WTC11 (cell line): Measurements from ENCODE around the gene RP2. TPM values are rescaled to one million over a fixed set of nuclear protein-coding genes. Genes with fewer than 3 reads are reported as not detected.

Source experiments
- ATAC-seq: fragments of 200-7000 bp; cut with Tn5 transposase; 2 replicates; pipeline ENCODE4 v1.10.0; 2021; ENCODE audit warnings: mild to moderate bottlenecking, moderate library complexity
- CTCF ChIA-PET: fragments of 300-600 bp; sonication (Branson Sonifier 250); formaldehyde crosslinking; loops from one replicate; lab custom pipeline; 2021; ENCODE audit warnings: antibody characterized with exemption; lab: Charles Lee
- POLR2A ChIA-PET: fragments of 350-600 bp; sonication (Branson Sonifier 250); formaldehyde crosslinking; loops from one replicate; lab custom pipeline; 2021; ENCODE audit warnings: antibody characterized with exemption; lab: Charles Lee
- DNase-seq: peaks from one replicate; pipeline ENCODE4 v3.0.0; 2021; ENCODE audit warnings: low spot score
- H3K27ac Mint-ChIP-seq: 2 replicates; pipeline ENCODE4 v1.8.0; 2021; ENCODE audit warnings: mixed read lengths
- H3K27me3 Mint-ChIP-seq: 2 replicates; pipeline ENCODE4 v1.8.0; 2021; ENCODE audit warnings: low read depth, mild to moderate bottlenecking, moderate library complexity, mixed read lengths
- H3K36me3 Mint-ChIP-seq: 2 replicates; pipeline ENCODE4 v1.8.0; 2021; ENCODE audit warnings: mixed read lengths
- H3K4me1 Mint-ChIP-seq: 2 replicates; pipeline ENCODE4 v1.8.0; 2022; ENCODE audit warnings: mixed read lengths
- H3K4me3 Mint-ChIP-seq: 2 replicates; pipeline ENCODE4 v1.8.0; 2021; ENCODE audit warnings: mild to moderate bottlenecking, moderate library complexity, mixed read lengths
- H3K9me3 Mint-ChIP-seq: 2 replicates; pipeline ENCODE4 v1.8.0; 2021; ENCODE audit warnings: mixed read lengths
- ATF2 ChIP-seq: sonication (generic); formaldehyde crosslinking; IDR thresholded peaks from 2 replicates; pipeline ENCODE4 v1.8.1; 2022; ENCODE audit warnings: low read depth, missing genetic modification reagents, borderline replicate concordance
- CREB1 ChIP-seq: sonication (generic); formaldehyde crosslinking; IDR thresholded peaks from 2 replicates; pipeline ENCODE4 v1.8.0; 2023; ENCODE audit warnings: mild to moderate bottlenecking, missing genetic modification reagents
- CREM ChIP-seq: sonication (generic); formaldehyde crosslinking; IDR thresholded peaks from 2 replicates; pipeline ENCODE4 v1.8.1; 2022; ENCODE audit warnings: mild to moderate bottlenecking, missing genetic modification reagents, moderate library complexity
- EMX1 ChIP-seq: fragments of 250-450 bp; sonication (Bioruptor Pico); IDR thresholded peaks from 2 replicates; pipeline ENCODE4 v1.8.0; 2021; ENCODE audit warnings: mild to moderate bottlenecking
- GRHL2 ChIP-seq: fragments of 250-450 bp; sonication (Bioruptor Pico); IDR thresholded peaks from 2 replicates; pipeline ENCODE4 v1.8.0; 2022; ENCODE audit warnings: mild to moderate bottlenecking, moderate library complexity; ENCODE audit not compliant: insufficient replicate concordance, severe bottlenecking
- GTF2I ChIP-seq: fragments of 250-450 bp; sonication (Bioruptor Pico); conservative IDR thresholded peaks from 2 replicates; pipeline ENCODE4 v1.4.0; 2021; ENCODE audit warnings: mild to moderate bottlenecking
- HMGXB4 ChIP-seq: sonication (generic); formaldehyde crosslinking; IDR thresholded peaks from 2 replicates; pipeline ENCODE4 v1.8.1; 2023; ENCODE audit warnings: mild to moderate bottlenecking, moderate library complexity, missing genetic modification reagents
- MAX ChIP-seq: sonication (generic); formaldehyde crosslinking; IDR thresholded peaks from 2 replicates; pipeline ENCODE4 v1.8.0; 2022; ENCODE audit warnings: mild to moderate bottlenecking, missing genetic modification reagents
- RELA ChIP-seq: sonication (generic); formaldehyde crosslinking; IDR thresholded peaks from 2 replicates; pipeline ENCODE4 v1.8.1; 2022; ENCODE audit warnings: missing genetic modification reagents, mild to moderate bottlenecking, borderline replicate concordance
- USF2 ChIP-seq: sonication (generic); formaldehyde crosslinking; IDR thresholded peaks from 2 replicates; pipeline ENCODE4 v1.8.1; 2023; ENCODE audit warnings: mild to moderate bottlenecking, missing genetic modification reagents, moderate library complexity
- ZNF232 ChIP-seq: sonication (generic); formaldehyde crosslinking; IDR thresholded peaks from 2 replicates; pipeline ENCODE4 v1.8.0; 2022; ENCODE audit warnings: mild to moderate bottlenecking, missing genetic modification reagents
- ZNF317 ChIP-seq: sonication (generic); formaldehyde crosslinking; IDR thresholded peaks from 2 replicates; pipeline ENCODE4 v1.8.1; 2023; ENCODE audit warnings: low read depth, mild to moderate bottlenecking, moderate library complexity, missing genetic modification reagents, borderline replicate concordance
- ZNF396 ChIP-seq: fragments of 250-450 bp; sonication (Bioruptor Pico); IDR thresholded peaks from 2 replicates; pipeline ENCODE4 v1.8.0; 2021; ENCODE audit warnings: mild to moderate bottlenecking, moderate library complexity, borderline replicate concordance
- total RNA-seq: library from RNA; stranded (reverse); gene quantifications from 3 replicates; pipeline ENCODE4 v1.2.3, GENCODE V29; 2021
- TF ChIP-seq, protein P1 (sequence below): sonication (generic); formaldehyde crosslinking; IDR thresholded peaks from 2 replicates; pipeline ENCODE4 v1.8.1; 2023; ENCODE audit warnings: mild to moderate bottlenecking, missing genetic modification reagents, borderline replicate concordance
- TF ChIP-seq, protein P2 (sequence below): fragments of 250-450 bp; sonication (Bioruptor Pico); IDR thresholded peaks from 2 replicates; pipeline ENCODE4 v1.9.0; 2021; ENCODE audit warnings: mild to moderate bottlenecking, borderline replicate concordance
- TF ChIP-seq, protein P3 (sequence below): sonication (generic); formaldehyde crosslinking; IDR thresholded peaks from 2 replicates; pipeline ENCODE4 v1.8.1; 2023; ENCODE audit warnings: mild to moderate bottlenecking, missing genetic modification reagents, moderate library complexity
- TF ChIP-seq, protein P4 (sequence below): fragments of 250-450 bp; sonication (Bioruptor Pico); IDR thresholded peaks from 2 replicates; pipeline ENCODE4 v1.8.0; 2021; ENCODE audit warnings: mild to moderate bottlenecking

RP2 gene
- total RNA-seq, 1 experiment from 2014 or later, result 6.9 TPM

DNA sequence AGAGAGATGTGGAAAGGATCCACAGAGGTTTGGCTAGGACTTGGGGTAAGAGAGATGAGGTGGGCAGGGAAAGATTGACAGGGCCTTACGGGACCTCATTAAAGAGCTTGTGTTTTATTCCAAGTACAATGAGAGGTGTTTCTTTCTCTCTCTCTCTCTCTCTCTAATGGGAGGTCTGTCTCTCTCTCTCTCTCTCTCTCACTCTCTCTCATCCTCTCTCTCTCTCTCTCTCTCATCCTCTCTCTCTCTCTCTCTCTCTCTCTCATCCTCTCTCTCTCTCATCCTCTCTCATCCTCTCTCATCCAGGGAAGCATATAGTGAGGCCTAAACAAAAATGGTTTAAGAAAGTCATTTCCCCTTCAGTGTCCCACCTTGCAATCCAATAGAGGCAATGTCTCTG lies 80.8 kb downstream of the RP2 start:
- H3K9me3 Mint-ChIP-seq, result peaks cover 19% of the 10 kb centered on the region
- peaks cover 16% of the 10 kb centered on the region for H3K36me3 Mint-ChIP-seq
- H3K27me3 Mint-ChIP-seq, result 0 out of 2 replicates have a peak, but pooled peaks cover 2% of the 10 kb centered on the region
- ChIA-PET CTCF (no interaction called here), POLR2A (no interaction called here)
- TF ChIP-seq HMGXB4 (CRISPR knock-in tag) (no peak), EMX1 (no peak), USF2 (CRISPR knock-in tag) (no peak), GRHL2 (CRISPR knock-in tag) (no peak), CREB1 (CRISPR knock-in tag) (no peak), MAX (CRISPR knock-in tag) (no peak), RELA (CRISPR knock-in tag) (no peak), ZNF396 (CRISPR knock-in tag) (no peak)
- no peak for DNase-seq
- H3K4me3 Mint-ChIP-seq, result no peak overlapping the region
- no peak for ATAC-seq
- peak overlapping the region; percentile 54; the same call in 1 of the 2 replicates for H3K27ac Mint-ChIP-seq
- peaks cover 43% of the 10 kb centered on the region for H3K4me1 Mint-ChIP-seq

DNA sequence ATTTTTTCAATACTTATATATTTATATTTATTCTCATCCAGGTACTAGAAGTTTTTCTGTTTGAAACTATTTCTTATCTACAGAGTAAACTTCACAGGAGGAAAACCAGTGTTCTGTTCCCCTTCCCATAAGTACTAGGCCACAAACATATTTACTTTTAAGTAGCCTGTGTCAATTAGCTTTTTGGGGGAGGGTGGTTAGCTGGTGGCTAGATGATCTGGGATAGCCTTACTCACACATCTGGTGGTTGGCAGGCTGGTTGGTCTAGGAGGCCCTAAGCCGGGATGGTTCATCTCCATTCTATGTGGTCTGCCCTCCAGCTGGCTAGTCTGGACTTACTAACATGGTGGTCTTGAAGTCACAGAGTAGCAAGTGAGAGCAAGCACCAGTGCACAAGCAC lies 81.6 kb downstream of the RP2 start:
- no peak for ATAC-seq
- Mint-ChIP-seq H3K9me3 (peaks cover 19% of the 10 kb centered on the region), H3K36me3 (peaks cover 16% of the 10 kb centered on the region), H3K4me1 (peaks cover 49% of the 10 kb centered on the region), H3K27me3 (0 out of 2 replicates have a peak, but pooled peaks cover 2% of the 10 kb centered on the region), H3K27ac (no peak overlapping the region), H3K4me3 (no peak overlapping the region)
- ChIA-PET POLR2A (no interaction called here), CTCF (no interaction called here)
- no peak for DNase-seq
- TF ChIP-seq ZNF232 (CRISPR knock-in tag) (no peak), MAX (CRISPR knock-in tag) (no peak), ZNF317 (CRISPR knock-in tag) (no peak), ATF2 (CRISPR knock-in tag) (no peak), HMGXB4 (CRISPR knock-in tag) (no peak), CREM (CRISPR knock-in tag) (no peak), GTF2I (CRISPR knock-in tag) (no peak)
- TF ChIP-seq, protein P1, sequence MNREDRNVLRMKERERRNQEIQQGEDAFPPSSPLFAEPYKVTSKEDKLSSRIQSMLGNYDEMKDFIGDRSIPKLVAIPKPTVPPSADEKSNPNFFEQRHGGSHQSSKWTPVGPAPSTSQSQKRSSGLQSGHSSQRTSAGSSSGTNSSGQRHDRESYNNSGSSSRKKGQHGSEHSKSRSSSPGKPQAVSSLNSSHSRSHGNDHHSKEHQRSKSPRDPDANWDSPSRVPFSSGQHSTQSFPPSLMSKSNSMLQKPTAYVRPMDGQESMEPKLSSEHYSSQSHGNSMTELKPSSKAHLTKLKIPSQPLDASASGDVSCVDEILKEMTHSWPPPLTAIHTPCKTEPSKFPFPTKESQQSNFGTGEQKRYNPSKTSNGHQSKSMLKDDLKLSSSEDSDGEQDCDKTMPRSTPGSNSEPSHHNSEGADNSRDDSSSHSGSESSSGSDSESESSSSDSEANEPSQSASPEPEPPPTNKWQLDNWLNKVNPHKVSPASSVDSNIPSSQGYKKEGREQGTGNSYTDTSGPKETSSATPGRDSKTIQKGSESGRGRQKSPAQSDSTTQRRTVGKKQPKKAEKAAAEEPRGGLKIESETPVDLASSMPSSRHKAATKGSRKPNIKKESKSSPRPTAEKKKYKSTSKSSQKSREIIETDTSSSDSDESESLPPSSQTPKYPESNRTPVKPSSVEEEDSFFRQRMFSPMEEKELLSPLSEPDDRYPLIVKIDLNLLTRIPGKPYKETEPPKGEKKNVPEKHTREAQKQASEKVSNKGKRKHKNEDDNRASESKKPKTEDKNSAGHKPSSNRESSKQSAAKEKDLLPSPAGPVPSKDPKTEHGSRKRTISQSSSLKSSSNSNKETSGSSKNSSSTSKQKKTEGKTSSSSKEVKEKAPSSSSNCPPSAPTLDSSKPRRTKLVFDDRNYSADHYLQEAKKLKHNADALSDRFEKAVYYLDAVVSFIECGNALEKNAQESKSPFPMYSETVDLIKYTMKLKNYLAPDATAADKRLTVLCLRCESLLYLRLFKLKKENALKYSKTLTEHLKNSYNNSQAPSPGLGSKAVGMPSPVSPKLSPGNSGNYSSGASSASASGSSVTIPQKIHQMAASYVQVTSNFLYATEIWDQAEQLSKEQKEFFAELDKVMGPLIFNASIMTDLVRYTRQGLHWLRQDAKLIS (CRISPR knock-in tag), result no peak
- TF ChIP-seq, protein P2, sequence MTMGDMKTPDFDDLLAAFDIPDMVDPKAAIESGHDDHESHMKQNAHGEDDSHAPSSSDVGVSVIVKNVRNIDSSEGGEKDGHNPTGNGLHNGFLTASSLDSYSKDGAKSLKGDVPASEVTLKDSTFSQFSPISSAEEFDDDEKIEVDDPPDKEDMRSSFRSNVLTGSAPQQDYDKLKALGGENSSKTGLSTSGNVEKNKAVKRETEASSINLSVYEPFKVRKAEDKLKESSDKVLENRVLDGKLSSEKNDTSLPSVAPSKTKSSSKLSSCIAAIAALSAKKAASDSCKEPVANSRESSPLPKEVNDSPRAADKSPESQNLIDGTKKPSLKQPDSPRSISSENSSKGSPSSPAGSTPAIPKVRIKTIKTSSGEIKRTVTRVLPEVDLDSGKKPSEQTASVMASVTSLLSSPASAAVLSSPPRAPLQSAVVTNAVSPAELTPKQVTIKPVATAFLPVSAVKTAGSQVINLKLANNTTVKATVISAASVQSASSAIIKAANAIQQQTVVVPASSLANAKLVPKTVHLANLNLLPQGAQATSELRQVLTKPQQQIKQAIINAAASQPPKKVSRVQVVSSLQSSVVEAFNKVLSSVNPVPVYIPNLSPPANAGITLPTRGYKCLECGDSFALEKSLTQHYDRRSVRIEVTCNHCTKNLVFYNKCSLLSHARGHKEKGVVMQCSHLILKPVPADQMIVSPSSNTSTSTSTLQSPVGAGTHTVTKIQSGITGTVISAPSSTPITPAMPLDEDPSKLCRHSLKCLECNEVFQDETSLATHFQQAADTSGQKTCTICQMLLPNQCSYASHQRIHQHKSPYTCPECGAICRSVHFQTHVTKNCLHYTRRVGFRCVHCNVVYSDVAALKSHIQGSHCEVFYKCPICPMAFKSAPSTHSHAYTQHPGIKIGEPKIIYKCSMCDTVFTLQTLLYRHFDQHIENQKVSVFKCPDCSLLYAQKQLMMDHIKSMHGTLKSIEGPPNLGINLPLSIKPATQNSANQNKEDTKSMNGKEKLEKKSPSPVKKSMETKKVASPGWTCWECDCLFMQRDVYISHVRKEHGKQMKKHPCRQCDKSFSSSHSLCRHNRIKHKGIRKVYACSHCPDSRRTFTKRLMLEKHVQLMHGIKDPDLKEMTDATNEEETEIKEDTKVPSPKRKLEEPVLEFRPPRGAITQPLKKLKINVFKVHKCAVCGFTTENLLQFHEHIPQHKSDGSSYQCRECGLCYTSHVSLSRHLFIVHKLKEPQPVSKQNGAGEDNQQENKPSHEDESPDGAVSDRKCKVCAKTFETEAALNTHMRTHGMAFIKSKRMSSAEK (CRISPR knock-in tag), result no peak
- TF ChIP-seq, protein P3, sequence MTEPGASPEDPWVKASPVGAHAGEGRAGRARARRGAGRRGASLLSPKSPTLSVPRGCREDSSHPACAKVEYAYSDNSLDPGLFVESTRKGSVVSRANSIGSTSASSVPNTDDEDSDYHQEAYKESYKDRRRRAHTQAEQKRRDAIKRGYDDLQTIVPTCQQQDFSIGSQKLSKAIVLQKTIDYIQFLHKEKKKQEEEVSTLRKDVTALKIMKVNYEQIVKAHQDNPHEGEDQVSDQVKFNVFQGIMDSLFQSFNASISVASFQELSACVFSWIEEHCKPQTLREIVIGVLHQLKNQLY (CRISPR knock-in tag), result no peak
- TF ChIP-seq, protein P4, sequence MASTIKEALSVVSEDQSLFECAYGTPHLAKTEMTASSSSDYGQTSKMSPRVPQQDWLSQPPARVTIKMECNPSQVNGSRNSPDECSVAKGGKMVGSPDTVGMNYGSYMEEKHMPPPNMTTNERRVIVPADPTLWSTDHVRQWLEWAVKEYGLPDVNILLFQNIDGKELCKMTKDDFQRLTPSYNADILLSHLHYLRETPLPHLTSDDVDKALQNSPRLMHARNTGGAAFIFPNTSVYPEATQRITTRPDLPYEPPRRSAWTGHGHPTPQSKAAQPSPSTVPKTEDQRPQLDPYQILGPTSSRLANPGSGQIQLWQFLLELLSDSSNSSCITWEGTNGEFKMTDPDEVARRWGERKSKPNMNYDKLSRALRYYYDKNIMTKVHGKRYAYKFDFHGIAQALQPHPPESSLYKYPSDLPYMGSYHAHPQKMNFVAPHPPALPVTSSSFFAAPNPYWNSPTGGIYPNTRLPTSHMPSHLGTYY (CRISPR knock-in tag), result no peak
